GM18907 (cell line): ENCODE data around the gene S1PR2.
"Not testable (repeated sequence)": the region's sequence is repeated elsewhere in the genome, so short reads cannot be mapped to it uniquely, and the experiment has no call there.

Experiments
- ATAC-seq: cut with Tn5 transposase; IDR thresholded peaks from one replicate; pipeline ENCODE4 v1.9.1; 2021; ENCODE audit warnings: mild to moderate bottlenecking, moderate library complexity; ENCODE audit not compliant: unreplicated experiment

Gene S1PR2

DNA sequence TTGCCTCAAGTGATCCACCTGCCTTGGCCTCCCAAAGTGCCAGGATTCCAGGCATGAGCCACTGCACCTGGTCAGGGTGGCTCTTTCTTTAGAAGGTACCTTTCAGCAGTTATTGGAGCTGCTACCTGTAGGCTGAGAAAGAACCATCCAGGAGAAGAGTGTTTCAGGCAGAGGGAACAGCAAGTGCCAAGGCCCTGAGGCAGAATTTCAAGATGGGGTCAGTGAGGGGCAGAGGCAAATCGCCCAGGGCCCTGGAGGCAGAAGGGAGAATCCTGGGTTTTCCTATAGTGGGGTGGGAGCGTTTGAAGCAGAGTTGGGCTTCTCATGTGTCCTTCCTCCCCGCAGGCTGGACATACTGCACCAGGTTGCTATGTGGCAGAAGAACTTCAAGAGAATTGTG, 23.1 kb upstream of the S1PR2 start:
- ATAC-seq = no peak

GRCh38 chr19:10252707-10253106, 21.6 kb upstream of the S1PR2 start:
- no peak for ATAC-seq

DNA sequence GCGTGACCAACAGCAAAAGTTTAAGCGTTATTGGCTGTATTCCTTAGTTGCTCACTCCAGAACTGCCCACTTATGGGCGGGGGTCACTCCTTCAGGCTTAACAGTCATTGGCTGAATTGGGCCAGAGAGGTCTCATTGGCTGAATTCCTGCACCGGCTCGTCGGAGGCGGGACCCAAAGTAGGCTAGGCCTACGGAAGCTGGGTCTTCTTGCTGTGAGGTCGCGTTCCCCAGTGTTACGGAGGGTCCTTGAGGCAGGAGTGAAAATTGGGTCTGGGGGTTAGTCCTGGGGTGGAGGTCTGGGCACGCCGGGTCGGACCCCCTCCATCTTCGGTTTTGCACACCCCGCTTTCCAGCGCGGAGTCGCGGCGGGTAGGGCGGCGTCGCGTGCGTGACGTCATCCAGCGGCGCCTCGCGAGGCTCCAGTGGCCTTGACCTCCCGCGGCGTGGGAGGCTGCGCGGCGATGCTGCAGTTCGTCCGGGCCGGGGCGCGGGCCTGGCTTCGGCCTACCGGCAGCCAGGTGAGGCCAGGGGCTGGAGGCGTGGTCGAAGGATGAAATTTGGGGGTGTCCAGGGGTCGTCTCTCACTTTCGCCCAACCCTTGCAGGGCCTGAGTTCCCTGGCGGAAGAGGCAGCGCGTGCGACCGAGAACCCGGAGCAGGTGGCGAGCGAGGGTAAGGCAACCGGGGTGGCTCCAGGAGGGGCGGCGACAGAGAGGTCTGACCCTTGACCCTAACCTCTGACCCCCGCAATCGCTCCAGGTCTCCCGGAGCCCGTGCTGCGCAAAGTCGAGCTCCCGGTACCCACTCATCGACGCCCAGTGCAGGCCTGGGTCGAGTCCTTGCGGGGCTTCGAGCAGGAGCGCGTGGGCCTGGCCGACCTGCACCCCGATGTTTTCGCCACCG, 20.9 kb upstream of the S1PR2 start, which contains the start of gene MRPL4:
MRPL4 (plus strand) TSS at position 423 of the 903 bp plus-strand sequence; CDS start at position 463, 40 bp downstream.
- ATAC-seq = peak; percentile 88

GRCh38 chr19:10246511-10246910, 15.4 kb upstream of the S1PR2 start:
- no peak for ATAC-seq

GRCh38 chr19:10245189-10245939, 14.2 kb upstream of the S1PR2 start:
- no peak for ATAC-seq

- ATAC-seq = no peak
These were observed 12.5 kb upstream of the S1PR2 start for GRCh38 chr19:10243606-10244005.

- ATAC-seq = not testable (repeated sequence)
These were observed 10.8 kb upstream of the S1PR2 start for GRCh38 chr19:10241826-10242449.

- no peak for ATAC-seq
These were observed 7.1 kb upstream of the S1PR2 start for GRCh38 chr19:10238172-10238783.

DNA sequence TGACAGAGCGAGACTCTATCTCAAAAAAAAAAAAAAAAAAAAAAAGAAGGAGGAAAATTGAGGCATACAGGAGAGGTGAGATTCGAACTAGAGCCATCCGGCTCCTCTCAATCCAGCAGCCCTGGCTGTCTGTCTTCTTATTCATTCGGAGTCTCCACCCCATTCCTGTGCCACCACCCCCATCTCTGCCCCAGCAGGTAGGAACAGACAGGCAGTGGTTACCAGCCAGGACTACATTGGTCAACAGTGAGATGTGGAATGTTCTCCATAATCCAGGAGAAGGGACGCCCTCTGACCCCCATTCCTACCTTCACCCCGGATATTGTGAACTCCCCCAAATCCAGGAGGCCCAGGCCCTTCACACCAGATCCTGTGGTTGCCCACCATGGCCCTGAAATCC, 6.6 kb upstream of the S1PR2 start:
- no peak for ATAC-seq

DNA sequence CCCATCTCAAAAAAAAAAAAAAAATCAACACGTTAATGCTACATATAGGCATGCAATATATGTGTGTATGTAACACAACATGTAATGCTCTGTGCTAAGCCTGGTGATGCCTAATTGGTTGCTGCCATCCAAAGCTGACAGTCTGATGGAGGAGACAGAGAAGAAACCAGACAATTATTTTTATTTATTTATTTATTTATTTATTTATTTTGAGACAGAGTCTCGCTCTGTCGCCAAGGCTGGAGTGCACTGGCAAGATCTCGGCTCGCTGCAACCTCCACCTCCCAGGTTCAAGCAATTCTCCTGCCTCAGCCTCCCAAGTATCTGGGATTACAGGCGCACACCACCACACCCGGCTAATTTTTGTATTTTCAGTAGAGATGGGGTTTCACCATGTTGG, 4.3 kb upstream of the S1PR2 start:
- ATAC-seq = not testable (repeated sequence)

DNA sequence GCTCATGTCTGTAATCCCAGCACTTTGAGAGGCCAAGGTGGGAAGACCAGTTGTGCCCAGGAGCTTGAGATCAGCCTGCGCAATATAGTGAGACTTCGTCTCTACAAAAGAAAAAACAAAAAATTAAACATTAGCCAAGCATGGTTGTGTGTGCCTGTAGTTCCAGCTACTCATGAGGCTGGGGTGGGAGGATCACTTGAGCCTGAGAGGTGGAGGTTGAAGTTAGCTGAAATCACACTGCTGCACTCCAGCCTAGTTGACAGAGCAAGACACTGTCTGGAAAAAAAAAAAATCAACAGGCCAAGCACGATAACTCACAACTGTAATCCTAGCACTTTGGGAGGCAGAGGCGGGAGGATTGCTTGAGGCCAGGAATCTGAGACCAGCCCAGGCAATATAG, 3.9 kb upstream of the S1PR2 start:
- ATAC-seq = no peak

- no peak for ATAC-seq
These were observed 2.8 kb upstream of the S1PR2 start for GRCh38 chr19:10233946-10234345.

- no peak for ATAC-seq
These were observed 589 bp upstream of the S1PR2 start for GRCh38 chr19:10231612-10232228.

DNA sequence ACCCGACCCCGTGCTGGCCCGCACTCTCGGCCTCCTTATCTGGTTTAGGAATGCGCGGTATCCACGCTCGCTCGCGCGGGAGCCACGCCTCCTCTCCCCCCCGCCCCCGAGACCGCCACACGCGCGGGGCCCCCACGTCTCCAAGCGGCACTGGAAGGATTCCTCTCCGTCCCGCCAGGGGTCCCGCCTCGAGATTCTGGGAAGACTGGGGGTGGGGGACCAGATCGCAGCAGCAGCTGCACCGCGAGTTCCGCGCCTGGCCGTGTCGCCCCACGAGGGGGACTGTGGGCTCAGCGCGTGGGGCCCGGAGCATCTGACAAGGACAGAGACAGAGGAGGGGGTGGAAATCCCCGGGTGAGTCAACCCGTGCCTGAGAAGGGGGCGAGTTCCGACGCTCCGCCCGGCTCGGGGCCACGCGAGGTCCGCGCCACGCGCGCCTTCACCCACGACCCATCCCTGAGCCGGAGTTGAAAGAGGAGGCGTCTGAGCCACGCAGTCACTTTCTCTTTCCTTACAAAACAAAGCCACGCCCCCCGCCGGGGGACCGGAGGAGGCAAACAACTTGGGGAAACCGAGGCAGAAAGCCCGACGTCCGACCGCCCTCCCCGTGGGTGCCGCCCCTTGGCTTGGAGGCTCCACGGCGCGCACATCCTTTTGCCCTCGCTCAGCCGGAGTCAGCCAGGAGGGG, 814 bp downstream of the S1PR2 start:
- peak; percentile 19 for ATAC-seq

DNA sequence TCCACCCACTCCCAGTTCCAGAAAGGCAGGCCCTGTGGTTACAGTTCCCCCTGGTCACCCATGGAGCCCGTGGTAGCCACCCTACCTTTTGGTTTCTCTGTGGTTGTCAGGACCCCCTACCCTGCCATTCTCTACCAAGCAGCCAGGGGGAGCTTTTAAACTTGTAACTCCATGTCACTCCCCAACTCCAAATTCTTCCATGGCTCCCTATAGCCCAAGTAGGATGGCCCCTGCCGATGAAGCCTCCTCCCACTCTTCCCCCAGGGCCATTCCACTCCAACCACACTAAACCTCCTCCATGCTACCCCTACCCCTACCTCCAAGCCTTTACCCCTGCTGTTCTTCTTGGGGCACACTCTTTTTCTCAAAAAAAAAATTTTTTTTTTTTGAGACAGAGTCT, 2.2 kb downstream of the S1PR2 start:
- ATAC-seq = no peak

DNA sequence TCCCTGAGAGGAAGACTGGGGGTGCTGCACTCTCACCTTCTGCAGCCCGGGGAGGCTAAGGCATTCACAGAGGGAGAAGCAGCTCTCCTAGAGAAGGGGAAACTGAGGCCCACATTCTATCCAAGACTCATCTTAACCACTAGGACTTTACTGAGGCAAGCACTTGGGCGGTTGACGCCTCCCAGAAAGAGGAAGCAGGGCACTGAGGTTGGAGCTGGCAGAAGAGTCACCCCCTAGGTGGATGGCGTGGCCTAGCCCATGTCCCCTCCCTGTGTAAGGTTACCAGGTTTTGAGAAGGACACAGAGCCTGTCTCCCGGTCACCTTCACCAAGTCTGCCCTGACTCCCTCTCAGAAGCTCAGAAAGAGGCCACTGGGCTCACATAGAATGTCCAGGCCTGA, 2.7 kb downstream of the S1PR2 start:
- ATAC-seq = no peak

DNA sequence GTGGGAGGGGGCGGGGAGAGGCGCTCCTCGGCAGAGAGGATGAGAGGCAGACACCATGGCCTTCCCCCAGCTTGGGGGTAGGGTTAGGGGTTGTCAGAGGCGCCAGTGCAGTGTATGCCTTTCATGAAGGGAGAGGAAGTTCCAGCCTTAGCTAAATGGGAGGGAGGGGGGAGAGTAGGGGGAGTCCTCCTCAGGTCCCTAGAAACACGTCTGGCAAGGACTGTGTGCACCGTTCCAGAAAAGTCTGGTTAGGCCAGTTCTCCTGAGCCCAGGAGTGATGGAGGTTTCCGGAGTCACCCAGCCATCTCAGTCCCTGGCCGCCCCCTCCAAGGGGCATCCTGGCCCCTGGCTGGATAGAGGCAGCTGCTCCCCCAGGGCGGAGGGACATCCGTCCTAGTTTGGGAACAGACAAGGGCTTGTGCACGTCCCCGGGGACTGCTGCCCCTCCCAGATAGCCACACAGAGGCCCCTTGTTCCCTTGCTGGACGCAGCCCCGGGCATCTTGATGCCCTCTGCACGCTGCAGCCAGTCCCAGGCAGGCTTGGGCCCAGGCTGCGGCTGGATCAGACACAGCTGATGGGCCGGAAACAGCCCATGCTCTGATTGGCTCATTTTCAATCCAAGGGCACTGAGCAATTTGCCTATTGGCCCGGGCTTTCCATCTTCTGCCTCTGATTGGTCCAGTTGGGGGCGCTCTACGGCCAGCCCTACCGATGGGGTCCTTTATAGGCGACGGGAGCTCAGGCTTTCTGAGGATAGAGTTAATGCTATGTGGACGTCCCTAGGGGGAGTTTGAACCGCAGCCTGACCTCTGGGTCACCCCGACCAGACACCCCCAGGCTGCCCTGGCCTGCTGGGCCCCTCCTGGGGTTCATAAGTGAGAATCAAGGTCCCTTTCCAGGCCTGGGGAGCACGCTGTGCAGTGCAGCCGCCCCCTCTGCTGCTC, 3.8 kb downstream of the S1PR2 start:
- ATAC-seq = no peak

- ATAC-seq = no peak
These were observed 4.6 kb downstream of the S1PR2 start for GRCh38 chr19:10226376-10227025.

GRCh38 chr19:10226021-10226375, 5.1 kb downstream of the S1PR2 start:
- ATAC-seq = no peak
